HG03439 (cell line): ENCODE measurements around the gene NTN4.
"Not testable (repeated sequence)": the region's sequence is repeated elsewhere in the genome, so short reads cannot be mapped to it uniquely, and the experiment has no call there.

ENCODE experiments used
- ATAC-seq: cut with Tn5 transposase; IDR thresholded peaks from one replicate; pipeline ENCODE4 v1.9.1; 2021; ENCODE audit warnings: mild to moderate bottlenecking, moderate library complexity; ENCODE audit not compliant: unreplicated experiment

The NTN4 gene

GRCh38 chr12:95715177-95715576, 75.4 kb downstream of the NTN4 start:
- ATAC-seq, result no peak

DNA sequence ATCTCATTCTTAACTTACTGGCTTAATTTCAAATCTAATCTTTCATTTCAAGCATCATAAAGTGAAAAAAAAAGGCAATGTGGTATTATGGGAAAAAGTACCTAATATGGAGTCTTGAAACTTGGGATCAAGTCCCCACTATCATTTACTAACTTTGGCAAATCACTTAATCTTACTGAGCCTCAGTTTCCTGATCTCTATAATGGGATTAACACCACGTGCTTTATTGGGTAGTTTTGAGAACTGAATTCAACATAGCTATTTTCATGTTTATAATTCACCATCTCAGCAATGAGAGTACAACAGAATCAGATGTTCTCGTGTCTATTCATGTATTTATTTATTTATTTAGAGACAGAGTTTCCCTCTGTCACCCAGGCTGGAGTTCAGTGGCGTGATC, 78.3 kb downstream of the NTN4 start:
- ATAC-seq, result no peak

DNA sequence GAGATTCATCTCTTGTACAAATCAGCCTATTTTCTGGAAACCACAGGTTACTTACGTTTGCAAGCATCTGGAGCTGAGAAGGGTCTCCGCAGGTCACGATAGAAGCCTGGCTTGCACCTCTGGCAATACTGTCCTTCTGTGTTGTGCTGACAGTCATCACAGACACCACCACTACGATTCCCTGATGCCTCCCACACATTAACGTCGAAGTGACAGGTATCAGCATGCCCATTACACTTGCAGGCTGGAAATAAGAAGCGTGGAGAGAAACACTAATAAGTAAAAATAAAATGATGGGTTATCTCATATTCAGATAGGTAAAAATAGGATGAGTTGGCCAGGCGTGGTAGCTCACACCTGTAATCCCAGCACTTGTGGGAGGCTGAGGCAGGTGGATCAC, 80.2 kb downstream of the NTN4 start:
- ATAC-seq, result no peak

DNA sequence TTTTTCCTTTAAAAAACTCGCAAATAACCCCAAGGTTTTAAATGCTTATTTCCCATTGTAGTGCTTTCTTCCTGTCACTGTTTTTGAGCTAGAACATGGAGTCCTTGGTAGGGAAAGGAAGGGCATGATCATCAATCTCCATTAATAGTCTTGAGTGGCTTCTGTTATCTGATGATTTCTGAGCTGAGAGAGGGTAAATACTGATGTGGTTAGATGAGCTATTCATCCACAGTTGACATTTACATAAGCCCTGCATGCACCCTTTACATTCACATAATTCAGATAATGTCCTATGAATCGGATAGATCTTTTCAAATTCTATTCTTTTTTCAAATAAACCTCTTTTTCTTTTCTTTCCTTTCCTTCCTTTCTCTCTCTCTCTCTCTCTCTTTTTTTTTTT, 81.4 kb downstream of the NTN4 start:
- ATAC-seq, result no peak

DNA sequence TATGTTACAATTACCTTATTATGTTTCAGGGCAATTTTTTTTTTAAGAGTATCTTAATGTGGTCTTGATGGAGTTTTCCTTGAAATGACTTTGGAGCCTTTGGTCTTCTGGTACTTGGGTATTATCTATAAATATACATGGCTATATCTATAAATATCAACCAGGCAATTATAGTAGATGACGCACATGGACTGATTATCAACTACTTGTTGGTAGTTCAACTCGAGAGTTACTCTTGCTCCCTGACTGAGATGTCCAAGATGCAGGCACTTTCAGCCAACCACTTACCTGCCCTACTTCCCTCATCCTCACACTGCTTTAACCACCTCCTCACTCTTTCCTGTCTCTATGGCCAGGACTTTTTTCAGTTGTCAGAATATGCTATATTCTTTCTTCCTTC, 85.4 kb downstream of the NTN4 start:
- ATAC-seq, result no peak

DNA sequence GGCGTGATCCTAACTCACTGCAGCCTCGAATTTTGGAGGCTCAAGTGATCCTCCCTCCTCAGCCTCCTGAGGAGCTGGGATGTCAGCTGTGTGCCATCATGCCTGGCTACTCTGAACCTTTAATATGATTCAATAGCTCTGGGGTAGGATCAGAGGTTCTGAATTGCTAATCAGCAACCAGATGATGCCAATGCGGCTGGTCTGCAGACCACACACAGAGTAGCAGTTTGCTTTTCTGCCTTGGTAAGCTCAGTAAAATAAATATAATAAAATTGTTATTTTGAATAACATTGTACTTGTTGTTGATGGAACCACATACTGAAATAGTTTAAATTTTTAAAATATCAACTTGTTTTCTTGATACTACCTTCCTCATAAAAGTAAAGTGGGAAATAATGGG, 86.6 kb downstream of the NTN4 start:
- ATAC-seq, result no peak

DNA sequence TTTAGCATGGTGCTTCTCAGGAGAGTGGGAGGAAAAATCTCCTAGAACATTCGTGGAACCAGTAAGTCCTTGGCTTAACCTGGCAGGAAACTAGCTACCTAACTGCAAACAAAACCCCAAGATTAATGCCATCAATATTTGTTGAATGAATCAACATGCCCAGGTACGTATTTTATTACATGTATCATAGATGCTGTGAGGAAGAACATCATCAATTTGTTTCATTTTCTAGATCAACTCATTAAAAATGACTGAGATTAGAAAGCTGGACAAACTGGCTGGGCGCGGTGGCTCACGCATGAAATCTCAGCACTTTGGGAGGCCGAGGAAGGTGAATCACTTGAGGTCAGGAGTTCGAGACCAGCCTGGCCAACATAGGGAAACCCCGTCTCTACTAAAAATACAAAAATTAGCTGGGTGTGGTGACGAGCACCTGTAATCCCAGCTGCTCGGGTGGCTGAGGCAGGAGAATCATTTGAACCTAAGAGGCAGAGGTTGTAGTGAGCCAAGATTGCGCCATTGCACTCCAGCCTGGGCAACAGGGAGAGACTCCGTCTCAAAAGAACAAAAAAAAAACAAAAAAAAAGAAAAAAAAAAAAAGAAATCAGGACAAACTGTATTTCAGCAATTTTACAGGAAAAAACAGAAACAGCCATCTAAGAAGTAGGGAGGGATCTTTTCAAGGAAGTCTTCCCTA, 88.7 kb downstream of the NTN4 start:
- ATAC-seq, result no peak

- ATAC-seq, result no peak
These were observed 89.3 kb downstream of the NTN4 start for GRCh38 chr12:95701275-95701674.

DNA sequence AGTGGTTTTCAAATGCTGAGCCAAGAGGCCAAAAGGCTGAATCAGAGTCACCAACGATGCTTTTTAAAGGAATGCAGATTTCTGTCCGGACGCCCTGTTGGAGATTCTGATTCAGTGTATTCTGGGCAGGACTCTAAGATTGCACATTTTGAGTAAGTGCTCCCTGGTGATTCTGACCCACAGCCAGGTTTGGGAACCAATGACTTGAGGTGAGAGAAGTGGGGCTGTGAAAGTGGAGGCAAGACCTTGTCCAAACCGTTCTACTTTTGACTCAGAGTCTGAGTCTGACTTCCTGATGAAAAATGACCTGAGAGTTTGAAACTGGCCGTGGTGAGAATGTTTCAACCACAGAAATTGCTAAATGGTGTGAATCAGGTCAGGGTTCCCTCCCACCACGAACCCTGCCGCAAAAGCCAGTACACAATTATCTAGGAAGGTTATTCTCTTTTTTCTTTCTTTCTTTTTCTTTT, 90.2 kb downstream of the NTN4 start:
- peak; percentile 99 for ATAC-seq

DNA sequence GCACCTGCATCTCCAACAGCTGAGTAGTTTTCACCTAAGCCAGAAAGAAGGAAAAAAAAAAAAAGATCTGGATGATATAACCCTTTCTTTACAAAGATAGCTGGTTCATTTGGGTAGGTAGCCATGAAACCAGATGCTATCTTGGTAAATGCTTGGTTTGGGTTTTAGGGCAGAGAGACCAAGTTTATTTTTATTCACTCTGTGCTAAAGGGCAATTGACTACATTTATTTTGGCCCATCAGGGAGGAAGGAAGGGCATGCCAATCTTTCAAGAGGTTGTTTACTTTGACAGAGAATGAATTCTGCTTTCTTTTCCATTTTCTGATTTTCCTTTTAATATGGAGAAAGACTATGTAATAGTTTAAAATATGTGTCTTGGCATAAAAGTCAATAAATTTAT, 91.0 kb downstream of the NTN4 start:
- no peak for ATAC-seq

- ATAC-seq, result no peak
These were observed 96.4 kb downstream of the NTN4 start for GRCh38 chr12:95694136-95694535.

- no peak for ATAC-seq
These were observed 96.9 kb downstream of the NTN4 start for GRCh38 chr12:95693689-95694088.

DNA sequence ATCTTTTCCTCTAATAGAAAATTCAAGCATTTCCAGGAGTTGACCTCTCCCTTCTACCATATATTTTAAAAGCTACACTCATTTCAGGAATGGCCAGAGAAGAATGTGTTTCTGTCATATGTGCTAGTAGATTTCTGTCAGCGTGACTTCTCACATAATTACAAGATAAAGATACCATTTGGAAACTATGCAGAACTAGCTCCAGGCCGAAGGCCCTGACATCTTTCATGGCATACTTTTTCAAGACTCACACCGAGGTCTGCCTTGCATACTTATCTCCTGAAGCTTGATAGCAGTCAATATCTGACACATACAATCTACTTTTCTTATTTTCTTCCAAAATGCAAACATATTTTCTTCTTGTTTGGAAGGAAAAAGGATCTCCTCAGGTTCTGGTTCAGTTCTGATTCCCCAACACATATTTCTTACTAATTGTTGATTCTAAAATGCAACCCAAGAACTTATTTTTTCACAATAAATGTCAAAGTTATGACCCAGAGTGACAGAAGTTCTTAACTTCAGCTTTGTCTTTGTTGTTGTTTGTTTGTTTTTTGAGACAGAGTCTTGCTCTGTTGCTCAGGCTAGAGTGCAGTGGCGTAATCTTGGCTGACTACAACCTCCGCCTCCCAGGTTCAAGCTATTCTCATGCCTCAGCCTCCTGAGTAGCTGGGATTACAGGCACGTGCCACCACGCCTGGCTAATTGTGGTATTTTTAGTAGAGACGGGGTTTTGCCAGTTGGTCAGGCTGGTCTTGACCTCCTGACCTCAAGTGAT, 99.5 kb downstream of the NTN4 start:
- ATAC-seq, result no peak

GRCh38 chr12:95687937-95688336, 102.6 kb downstream of the NTN4 start:
- no peak for ATAC-seq

GRCh38 chr12:95683418-95683817, 107.1 kb downstream of the NTN4 start:
- no peak for ATAC-seq

DNA sequence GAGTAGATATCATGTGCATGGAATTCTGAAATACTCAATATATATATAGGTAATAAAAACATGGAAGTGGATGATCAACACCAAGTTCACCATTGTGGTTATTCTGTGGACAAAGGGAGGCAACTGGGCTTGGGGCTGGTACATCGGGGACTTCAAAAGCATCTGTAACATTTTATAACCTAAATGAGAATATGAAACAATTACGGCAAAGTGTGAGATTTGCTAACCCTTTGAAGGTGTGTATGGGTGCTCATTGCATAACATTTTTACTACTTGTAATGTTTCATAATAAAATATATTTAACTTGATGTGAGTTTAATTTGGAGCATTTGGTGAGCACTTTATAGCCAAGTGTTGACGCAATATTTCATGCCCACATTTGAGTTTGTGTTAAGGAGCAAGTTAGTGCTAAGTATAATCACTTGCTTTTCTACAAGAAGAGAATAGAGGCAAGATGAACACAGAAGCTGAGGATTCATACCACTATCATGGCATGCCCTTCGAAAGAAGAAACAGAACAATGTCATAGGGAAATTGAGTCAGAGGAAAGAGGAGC, 109.3 kb downstream of the NTN4 start:
- no peak for ATAC-seq

DNA sequence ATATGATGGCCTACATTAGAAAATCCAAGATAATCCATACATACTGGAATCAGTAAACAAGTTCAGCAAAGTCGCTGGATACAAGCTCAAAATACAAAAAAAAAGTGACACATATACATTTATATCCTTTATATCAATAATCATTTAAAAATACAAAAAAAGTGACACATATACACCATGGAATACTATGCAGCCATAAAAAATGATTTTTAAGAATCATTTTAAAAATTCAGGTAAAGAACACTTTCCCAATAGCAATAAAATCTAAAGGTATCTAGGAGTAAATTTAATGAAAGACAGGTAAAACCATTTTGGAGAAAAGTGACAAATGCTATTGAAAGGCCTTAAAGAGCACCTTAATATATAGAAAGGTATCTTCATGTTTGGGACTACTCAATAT, 111.9 kb downstream of the NTN4 start:
- ATAC-seq, result no peak

GRCh38 chr12:95677782-95678181, 112.8 kb downstream of the NTN4 start:
- ATAC-seq, result not testable (repeated sequence)

- no peak for ATAC-seq
These were observed 115.9 kb downstream of the NTN4 start for GRCh38 chr12:95674631-95675030.

GRCh38 chr12:95674163-95674562, 116.4 kb downstream of the NTN4 start:
- ATAC-seq, result no peak

DNA sequence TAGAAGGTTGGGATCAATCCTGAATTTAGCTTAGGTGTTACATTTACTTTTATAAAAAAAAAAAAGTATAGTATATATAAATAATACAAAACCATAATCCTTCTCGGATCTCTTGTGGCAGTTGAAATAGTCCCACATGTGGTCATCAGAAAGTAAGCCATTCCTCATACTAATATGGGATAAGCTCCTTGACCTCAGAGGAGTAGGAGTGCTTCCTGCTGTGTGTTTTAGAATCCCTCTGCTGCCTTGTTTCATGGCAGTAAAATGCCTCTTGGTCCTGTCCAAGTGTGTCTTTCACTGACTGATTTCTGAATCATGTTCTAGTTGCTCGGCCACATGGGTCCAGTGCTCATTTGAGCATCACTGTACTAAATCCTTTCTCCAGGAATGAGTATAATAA, 117.0 kb downstream of the NTN4 start:
- ATAC-seq, result no peak

DNA sequence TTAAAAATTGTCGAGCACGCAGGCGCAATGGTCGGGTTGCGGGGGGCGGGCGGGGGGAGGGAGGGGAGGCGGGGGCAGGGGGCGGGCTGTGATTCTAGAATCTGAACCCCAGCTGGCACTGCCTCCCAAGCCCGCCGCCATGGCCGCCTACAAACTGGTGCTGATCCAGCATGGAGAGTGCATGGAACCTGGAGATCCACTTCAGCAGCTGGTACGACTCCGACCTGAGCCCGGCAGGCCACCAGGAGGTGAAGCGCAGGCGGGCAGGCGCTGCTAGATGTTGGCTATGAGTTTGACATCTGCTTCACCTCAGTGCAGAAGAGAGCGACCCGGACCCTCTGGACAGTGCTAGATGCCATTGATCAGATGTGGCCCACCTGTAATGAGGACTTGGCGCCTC, 118.4 kb downstream of the NTN4 start:
- no peak for ATAC-seq
